Head of caudate nucleus (tissue), 42 donors: Measurements from ENCODE around the gene METTL9.
"Not testable (repeated sequence)": the region's sequence is repeated elsewhere in the genome, so short reads cannot be mapped to it uniquely, and the experiment has no call there.

ENCODE experiments used
- DNase-seq, 42 donors: peaks; one replicate each; pipeline versions ENCODE4 v3.0.0 to v3.0.0-alpha.2; 2020 to 2021; ENCODE audit warnings: mixed read lengths in 7 of 42
- intact Hi-C: fragments of 100-400 bp; cut with DNase I; formaldehyde crosslinking; loops from one replicate; pipeline ENCODE4 v1.15.0; 2022

Gene METTL9

GRCh38 chr16:21647562-21648164 is 48.3 kb downstream of the METTL9 start:
- intact Hi-C loops: no loop called here
- DNase-seq: peak in 1 of 42 donors; percentile 39

- intact Hi-C loops, DNase-seq: not testable (repeated sequence)
These were observed 50.5 kb downstream of the METTL9 start for GRCh38 chr16:21649826-21650406.

DNA sequence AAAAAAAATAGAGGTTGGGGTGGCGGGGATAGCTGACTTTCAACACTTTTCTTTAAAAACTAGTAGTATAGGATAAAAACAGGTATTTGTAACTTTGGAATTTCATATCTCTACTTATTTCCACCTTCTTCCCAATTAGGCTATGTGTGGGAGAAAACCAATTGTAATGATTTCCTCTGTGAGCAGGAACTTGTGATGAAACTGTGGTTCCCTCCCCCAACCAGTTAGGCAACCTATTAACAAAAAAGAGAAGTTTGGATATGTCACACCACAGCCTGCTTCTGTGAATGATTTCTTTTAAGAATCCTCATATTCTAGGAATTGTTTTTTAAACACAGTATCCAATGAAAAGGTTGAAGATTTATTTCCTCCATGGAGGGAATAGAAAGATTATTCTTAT is 51.1 kb downstream of the METTL9 start:
- intact Hi-C loops: no loop called here
- peak in 17 of 42 donors; percentile 14 to 69 (median 47) for DNase-seq

DNA sequence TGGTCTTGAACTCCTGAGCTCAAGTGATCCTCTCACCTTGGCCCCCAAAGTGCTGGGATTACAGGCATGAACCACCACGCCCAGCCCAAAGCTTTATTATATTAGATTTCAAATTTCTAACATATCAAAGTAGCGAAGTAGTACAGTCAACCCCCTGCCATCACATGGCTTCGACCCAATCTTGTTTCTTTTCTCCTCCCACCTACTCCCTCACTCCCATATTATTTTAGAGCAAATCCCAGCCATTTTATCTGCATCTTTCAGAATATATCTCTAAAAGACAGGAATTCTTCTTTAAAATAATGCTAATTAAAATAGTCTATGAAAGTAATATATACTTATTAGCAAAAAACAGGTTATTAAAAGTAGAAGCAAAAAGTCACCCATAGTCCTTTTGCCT is 52.1 kb downstream of the METTL9 start:
- no peak for DNase-seq
- intact Hi-C loops: no loop called here

- no peak for DNase-seq
- intact Hi-C loops: no loop called here
These were observed 53.1 kb downstream of the METTL9 start, which contains the start of gene IGSF6 for GRCh38 chr16:21652453-21652852. IGSF6 (minus strand) TSS chr16:21652608; CDS start chr16:21652598, 10 bp downstream.

DNA sequence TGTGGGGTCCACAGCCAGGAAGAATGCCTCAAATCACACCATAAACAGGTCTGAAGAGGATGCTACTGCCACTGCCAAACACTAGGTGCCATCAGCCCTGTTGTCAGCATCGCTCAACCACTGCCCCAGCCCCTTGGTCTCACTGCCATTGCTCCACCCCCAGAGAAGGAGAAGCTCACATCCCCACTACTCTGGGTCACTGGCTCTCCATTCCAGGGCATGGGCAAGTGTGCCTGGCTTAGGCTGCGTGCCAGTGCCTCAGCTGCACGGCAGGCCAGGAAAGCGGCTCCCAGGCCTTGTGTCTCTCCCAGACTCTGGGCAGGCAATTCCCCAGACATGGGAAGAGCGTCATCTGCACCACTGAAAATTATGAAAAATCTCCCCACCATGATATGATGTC is 54.2 kb downstream of the METTL9 start:
- intact Hi-C loops: no loop called here
- DNase-seq: peak in 2 of 42 donors; percentile 9 to 42

GRCh38 chr16:21654466-21654865 is 55.1 kb downstream of the METTL9 start:
- DNase-seq: peak in 1 of 42 donors; percentile 21
- intact Hi-C loops: no loop called here

DNA sequence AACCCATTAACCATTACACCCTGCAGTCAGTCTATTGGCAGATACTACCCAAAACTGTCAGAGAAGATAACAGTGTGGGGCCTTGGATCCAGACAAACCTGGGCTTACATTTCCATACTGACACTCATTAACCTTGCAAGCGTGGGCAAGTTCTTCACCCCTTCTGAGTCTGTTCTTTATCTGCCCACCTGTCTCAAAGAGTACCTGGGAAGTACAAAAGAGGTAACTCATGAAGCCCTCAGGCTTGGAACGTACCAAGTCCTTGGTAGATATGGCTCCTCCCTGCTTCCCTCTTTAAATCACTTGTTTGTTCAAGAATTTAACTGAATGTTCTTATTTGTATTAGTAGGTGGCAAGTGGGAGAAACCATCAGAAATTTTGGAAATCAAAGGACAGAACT is 55.5 kb downstream of the METTL9 start:
- peak in 3 of 42 donors; percentile 26 to 40 (median 27) for DNase-seq
- intact Hi-C loops: loop anchor here (5.0 kb wide), 1 partner anchor 52 kb away; no protein-coding TSS in a partner anchor

DNA sequence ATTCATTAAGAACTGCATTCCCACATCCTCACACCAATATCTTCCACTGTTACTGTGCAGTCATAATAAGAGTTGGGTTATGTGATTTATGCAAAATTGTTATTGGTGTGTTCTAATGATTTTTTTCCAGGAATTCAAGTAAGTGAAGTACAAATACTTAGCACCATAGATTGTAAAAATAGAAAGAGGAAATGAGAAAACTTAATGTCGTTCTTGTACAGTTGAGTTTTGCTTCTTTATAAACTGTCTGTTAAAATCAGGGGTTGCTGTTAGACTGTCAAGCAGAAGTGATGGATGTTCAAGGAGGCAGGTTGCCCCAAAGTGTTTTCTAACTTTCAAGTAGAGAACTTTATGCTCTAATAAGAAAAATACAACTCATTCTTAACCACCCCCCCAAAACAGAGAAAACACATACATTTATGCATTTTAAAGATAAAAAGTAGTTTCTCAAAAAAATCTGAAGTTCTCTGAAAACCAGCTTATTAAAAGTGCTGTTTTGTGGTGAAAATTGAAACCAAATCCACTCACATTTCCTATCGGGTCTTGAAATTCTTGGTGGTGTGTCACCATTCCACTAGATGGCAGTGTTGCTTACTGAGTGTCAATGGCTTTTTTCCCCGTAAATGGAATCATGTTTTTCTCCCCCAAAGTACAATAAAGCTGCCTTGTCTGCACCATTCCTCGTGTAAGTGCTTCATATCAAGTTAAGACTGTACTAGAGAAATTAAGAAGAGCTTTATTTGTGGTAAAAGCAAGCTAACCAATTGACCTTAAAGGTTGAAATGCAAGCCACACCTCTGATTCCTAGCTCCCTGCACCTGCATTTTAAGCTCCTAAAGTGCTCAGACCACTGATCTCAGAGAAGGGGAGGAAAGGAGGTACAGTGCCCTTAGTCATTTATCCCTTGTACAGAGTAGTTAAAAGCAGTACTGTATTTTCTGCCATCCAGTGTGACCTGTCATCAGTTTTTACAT is 57.7 kb downstream of the METTL9 start:
- intact Hi-C loops: loop anchor here (5.0 kb wide), 1 partner anchor 50 kb away; no protein-coding TSS in a partner anchor

DNA sequence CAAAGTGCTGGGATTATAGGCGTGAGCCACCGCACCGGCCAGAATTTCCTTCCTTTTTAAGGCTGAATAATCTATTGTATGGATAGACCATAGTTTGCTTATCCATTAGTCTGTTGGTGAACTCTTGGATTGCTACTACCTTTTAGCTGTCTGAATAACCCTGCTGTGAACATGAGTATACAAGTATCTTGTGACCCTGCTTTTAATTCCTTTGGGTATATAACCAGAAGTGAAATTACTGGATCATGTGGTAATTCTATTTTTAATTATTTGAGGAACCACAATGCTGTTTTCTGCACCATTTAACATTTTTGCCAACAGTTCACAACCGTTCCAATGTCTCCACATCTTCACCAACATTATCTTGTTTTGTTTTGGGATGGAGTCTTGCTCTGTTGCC is 59.7 kb downstream of the METTL9 start:
- intact Hi-C loops: loop anchor here (5.0 kb wide), 1 partner anchor 48 kb away; no protein-coding TSS in a partner anchor
- DNase-seq: no peak

More for the DNA sequence above, 57.7 kb downstream of the METTL9 start:
- peak in 22 of 42 donors; percentile 21 to 77 (median 47) for DNase-seq

- intact Hi-C loops: no loop called here
- peak in 9 of 42 donors; percentile 11 to 51 (median 29) for DNase-seq
These were observed 64.7 kb downstream of the METTL9 start, which contains the start of gene OTOA for GRCh38 chr16:21663889-21664647. OTOA (plus strand) TSS chr16:21663968; CDS start chr16:21678515, 14,547 bp downstream.

GRCh38 chr16:21664801-21665492 is 65.6 kb downstream of the METTL9 start:
- intact Hi-C loops: no loop called here
- peak in 1 of 42 donors; percentile 28 for DNase-seq

DNA sequence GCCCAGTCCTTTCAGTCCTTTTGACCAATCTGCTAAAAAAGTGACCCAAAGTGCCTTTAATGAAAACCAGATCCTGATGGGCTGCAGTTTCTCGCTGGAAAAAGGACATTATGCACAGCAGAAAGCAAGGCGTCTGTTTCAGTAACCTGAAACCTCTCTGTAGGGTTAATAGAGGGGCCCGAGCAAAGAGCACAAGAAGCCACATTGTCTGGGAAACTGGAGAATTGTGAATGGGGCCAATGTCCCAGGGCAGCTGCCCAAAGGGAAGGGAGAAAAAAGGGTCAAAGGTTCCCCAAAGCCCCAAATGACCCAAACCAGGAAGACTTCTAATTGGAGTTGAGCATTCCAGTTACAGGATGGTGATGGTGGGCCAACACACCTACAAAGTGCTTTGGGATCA is 67.4 kb downstream of the METTL9 start:
- intact Hi-C loops: no loop called here
- DNase-seq: peak in 1 of 42 donors; percentile 4

GRCh38 chr16:21667575-21667974 is 68.2 kb downstream of the METTL9 start:
- no peak for DNase-seq
- intact Hi-C loops: no loop called here

DNA sequence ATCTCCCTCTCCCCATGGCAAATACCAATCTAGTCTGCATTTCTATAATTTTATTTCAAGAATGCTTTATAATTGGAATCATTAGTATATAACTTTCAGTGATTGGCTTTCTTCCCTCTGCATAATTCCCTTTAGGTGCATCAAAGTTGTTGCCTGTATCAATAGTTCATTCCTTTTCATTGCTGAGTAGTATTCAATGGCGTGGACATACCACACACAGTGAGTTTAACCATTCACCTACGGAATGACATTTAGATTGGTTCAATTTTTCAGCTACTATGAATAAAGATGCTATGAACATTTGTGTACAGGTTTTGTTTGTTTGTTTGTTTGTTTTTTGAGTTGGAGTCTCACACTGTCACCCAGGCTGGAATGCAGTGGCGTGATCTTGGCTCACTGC is 74.1 kb downstream of the METTL9 start:
- intact Hi-C loops: no loop called here
- no peak for DNase-seq

DNA sequence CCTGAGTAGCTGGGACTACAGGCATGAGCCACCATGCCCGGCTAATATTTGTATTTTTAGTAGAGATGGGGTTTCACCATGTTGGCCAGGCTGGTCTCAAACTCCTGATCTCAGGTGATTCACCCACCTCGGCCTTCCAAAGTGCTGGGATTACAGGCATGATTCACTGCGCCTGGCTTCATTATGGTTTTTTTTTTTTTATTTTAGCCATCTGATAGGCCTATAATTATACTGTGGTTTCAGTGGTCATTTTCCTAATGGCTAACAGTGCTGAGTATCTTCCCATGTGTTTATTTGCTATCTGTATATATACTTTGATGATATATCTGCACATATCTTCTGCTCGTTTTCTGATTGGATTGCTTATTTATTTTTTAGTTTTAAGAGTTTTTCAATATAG is 75.1 kb downstream of the METTL9 start:
- intact Hi-C loops, DNase-seq: not testable (repeated sequence)

GRCh38 chr16:21680714-21681113 is 81.3 kb downstream of the METTL9 start:
- intact Hi-C loops: not testable (repeated sequence)

GRCh38 chr16:21683184-21683583 is 83.8 kb downstream of the METTL9 start:
- DNase-seq: no peak
- intact Hi-C loops: no loop called here

More at GRCh38 chr16:21680714-21681113, 81.3 kb downstream of the METTL9 start:
- not testable (repeated sequence) for DNase-seq
